Duodenal mucosa (tissue), 2 donors: ENCODE data around the gene SCN4B.

ENCODE experiments used
- H3K27ac ChIP-seq: one replicate; pipeline ENCODE4 v1.7.0; 2013; ENCODE audit warnings: low read depth, low read length
- H3K27me3 ChIP-seq, 2 donors: one replicate each; pipeline ENCODE4 v1.7.0; 2013; ENCODE audit warnings: low read length in 2 of 2, control low read depth in 1 of 2; ENCODE audit not compliant: insufficient read depth in 2 of 2, control insufficient read depth in 1 of 2
- H3K36me3 ChIP-seq, 2 donors: one replicate each; pipeline ENCODE4 v1.7.0; 2013; ENCODE audit warnings: low read length in 2 of 2, control low read depth in 1 of 2; ENCODE audit not compliant: insufficient read depth in 2 of 2, control insufficient read depth in 1 of 2
- H3K4me1 ChIP-seq, 2 donors: one replicate each; pipeline ENCODE4 v1.7.0; 2013; ENCODE audit warnings: low read length in 2 of 2, control low read depth in 1 of 2; ENCODE audit not compliant: insufficient read depth in 2 of 2, control insufficient read depth in 1 of 2
- H3K4me3 ChIP-seq, 2 donors: one replicate each; pipeline ENCODE4 v1.7.0; 2013; ENCODE audit warnings: low read length in 2 of 2, low read depth in 1 of 2
- H3K9ac ChIP-seq, 2 donors: one replicate each; pipeline ENCODE4 v1.7.0; 2013; ENCODE audit warnings: low read length in 2 of 2, low read depth in 1 of 2
- H3K9me3 ChIP-seq, 2 donors: one replicate each; pipeline ENCODE4 v1.7.0; 2013; ENCODE audit warnings: low read length in 2 of 2, control low read depth in 1 of 2; ENCODE audit not compliant: control insufficient read depth in 1 of 2

SCN4B gene

DNA sequence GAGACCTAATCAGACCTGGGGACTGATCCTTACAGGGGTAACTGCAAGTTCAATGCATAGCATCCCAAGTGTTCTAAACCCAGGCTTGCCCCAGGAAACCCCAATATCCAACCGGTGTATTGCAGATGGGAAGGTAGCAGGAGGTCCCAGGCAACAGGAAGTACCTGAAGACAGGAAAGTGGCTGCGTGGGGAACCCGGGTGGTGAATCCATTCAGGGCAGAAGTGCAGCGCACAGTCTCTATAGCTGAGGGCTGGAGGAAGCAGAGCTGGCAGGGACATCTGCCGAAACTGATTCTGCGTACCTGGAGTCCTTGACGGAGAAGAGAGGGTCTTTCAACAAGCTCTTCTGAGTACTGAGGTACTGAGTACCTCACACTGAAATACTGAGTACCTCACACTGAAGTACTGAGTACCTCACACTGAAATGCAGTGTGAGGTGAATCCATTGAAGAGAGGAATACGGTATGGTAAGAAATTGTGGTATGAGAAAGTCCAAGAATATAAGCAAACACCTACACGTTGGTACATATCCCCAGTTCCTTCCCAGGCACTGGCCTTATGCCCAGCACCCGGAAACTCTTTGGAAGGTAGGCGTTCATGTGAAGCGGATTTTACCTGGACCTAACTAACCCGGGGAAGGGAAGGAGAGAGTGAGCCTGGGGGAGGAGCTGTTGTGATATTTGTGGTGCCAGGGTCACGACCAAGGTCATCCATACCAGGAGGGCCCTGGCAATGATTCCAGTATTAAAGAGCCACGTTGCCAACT, 20.1 kb downstream of the SCN4B start:
- Histone ChIP-seq H3K27me3 (no peaks in the 10 kb centered on the region), H3K36me3 (no peaks in the 10 kb centered on the region), H3K4me3 (no peak overlapping the region), H3K27ac (no peak overlapping the region), H3K9me3 (no peaks in the 10 kb centered on the region), H3K9ac (no peak overlapping the region), H3K4me1 (no peaks in the 10 kb centered on the region)

DNA sequence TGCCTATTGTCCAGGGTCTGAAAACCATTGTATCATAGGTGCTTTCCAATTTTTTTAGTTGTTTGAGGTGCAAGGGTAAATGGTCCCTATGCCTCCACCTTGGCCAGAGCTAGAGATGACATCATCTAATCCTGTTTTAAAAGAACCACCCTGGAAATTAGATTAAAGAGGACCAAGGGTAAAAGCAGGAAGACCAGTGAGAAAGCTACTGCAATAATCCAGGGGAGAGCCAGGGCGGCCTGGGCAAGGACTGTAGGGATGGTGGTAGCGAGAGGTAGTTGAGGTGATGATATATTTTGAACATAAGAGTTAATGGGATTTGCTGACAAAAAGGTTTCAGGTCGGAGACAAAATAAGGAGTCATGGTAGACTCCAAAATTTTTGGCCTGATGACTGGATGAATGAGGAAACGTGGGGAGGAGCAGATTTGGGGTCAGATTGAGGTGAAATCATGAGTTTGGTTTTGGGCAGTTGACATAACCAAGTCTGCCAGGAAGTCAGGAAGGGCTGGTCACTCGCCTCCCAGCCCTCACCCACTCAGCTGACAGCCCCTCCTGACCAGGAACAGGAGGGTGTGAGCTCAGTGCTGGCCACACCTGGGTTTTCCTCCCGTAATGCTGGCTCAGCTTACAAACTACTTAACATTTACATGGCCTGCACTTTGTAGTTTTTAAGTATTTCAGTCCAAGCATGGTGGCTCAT, 23.0 kb downstream of the SCN4B start:
- no peak overlapping the region for H3K9ac ChIP-seq
- H3K27me3 ChIP-seq, result no peaks in the 10 kb centered on the region
- no peak overlapping the region for H3K27ac ChIP-seq
- H3K36me3 ChIP-seq, result peaks cover 0 to 10% of the 10 kb centered on the region in 2 donors
- H3K9me3 ChIP-seq, result no peaks in the 10 kb centered on the region
- H3K4me3 ChIP-seq, result no peak overlapping the region
- H3K4me1 ChIP-seq, result no peaks in the 10 kb centered on the region

DNA sequence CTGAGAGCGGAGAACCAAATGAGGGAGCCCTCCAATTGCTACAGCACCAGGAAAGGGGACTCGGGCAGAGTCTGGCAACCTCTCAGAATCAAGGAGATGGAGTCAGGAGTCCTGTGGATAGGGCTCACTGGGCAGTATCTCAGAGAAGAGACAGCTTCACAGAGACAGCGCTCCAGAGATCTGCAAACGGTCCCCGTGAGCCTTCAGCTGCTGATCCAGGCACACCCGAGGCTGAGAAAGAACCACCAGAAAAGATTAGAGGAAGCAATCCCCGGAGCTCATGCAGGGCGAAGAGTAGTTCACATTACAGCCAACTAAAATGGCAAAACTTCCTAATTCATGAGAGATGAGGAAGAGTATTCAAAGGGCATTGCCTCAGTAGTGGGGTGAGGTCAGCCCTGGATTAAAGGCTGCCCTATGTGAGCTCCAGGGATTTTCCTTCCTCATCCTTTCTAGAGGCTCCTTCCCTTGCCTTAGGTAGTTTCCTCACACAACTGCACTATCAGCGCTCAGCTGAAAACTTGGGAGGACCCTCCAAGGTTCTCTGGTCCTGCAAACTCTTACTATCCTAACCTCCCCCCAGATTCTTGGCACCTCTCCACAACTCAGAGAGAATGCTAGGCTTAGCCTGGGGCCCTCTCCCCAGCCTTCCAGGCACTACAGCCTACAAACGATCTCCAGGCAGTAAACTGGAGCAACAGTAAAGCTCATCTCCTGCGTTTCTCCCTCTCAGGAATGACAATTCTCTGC, 23.7 kb downstream of the SCN4B start:
- no peaks in the 10 kb centered on the region for H3K27me3 ChIP-seq
- no peaks in the 10 kb centered on the region for H3K4me1 ChIP-seq
- H3K9ac ChIP-seq, result no peak overlapping the region
- no peaks in the 10 kb centered on the region for H3K9me3 ChIP-seq
- H3K4me3 ChIP-seq, result no peak overlapping the region
- H3K36me3 ChIP-seq, result peaks cover 0 to 10% of the 10 kb centered on the region in 2 donors
- H3K27ac ChIP-seq, result no peak overlapping the region

DNA sequence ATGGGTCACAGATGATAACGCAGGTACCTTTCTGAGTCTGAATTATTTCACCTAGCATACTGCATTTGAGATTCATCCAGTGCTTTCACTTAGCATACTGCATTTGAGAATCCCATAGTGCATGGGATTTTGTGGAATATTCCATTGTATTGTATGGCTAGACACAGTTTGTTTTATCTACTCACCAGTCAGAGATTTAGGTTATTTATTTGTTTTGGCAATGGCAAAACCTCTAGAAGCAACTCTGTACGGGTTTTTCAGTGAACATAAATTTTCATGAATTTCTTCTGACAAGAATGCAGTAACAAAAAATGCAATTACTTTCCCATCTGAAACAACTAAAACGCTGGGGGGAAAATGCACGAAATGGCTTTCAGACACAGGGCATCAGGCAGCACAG, 24.3 kb downstream of the SCN4B start:
- Histone ChIP-seq H3K27ac (no peak overlapping the region), H3K36me3 (peaks cover 0 to 10% of the 10 kb centered on the region in 2 donors), H3K9ac (no peak overlapping the region), H3K9me3 (no peaks in the 10 kb centered on the region), H3K4me3 (no peak overlapping the region), H3K4me1 (no peaks in the 10 kb centered on the region), H3K27me3 (no peaks in the 10 kb centered on the region)

DNA sequence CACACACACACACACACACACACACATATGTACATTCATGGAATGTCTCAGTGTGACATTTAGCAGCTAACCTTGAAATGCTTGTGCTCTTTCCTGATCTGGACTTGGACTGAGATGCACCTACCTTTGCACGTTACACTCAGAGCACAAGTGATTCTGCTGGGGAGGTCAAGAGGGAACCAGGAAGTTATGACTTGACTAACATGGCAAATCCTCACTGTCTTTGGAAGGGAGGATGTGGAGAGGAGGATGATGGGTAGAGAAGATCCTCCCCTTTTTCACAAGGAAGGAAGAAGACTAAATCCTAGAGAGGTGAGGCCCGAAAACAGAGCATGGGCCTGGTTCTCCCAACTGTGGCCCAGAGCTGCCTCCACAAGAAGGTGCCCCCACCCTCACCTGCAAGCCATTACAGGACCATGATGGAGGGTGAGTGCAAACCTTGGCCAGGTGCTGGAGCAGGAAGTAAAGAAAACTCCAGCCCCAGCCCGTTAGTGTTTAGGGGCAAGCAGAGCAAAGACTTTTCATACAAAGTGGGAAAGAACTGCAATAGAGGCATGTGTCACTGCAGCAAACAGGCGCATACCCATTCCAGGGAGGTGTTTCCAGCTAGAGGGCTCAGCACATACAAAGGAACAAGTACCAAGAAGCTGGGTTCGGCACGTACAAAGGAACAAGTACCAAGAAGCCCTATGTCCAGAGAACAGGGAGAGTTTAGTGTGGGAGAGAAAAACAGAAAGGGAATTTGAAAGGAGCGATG, 26.4 kb downstream of the SCN4B start:
- no peak overlapping the region for H3K4me3 ChIP-seq
- no peak overlapping the region for H3K9ac ChIP-seq
- H3K27me3 ChIP-seq, result no peaks in the 10 kb centered on the region
- no peak overlapping the region for H3K27ac ChIP-seq
- H3K36me3 ChIP-seq, result peaks cover 0 to 15% of the 10 kb centered on the region in 2 donors
- H3K4me1 ChIP-seq, result no peaks in the 10 kb centered on the region
- H3K9me3 ChIP-seq, result no peaks in the 10 kb centered on the region

DNA sequence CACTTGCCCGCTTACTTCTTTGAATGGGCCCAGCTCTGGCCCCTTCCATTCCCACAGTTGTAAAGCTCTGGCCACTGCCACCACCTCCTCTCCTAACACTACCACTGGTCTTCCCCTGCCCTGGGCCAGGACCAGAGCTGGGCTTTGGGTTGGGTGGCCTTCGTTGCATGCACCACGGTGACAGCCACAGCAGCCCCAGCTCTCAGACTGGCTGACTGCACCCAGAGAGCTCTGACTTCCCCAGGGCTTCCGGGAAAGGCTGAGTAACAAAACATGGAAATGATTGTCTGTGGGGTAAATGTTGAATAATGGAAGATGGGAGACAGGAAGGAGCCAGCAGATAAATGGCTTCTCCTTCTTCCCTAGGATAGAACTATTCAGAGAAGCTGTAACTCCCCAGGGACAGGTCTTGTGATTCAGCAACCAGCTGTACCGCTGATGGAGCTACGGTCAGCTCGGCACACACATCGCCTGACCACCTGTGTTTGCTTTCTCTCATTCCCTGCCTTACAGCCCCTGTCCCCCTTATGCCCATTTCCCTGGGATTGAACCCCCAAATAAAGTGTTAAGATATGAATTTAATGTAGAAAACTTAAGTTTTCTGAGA, 27.6 kb downstream of the SCN4B start:
- H3K9me3 ChIP-seq, result no peaks in the 10 kb centered on the region
- no peaks in the 10 kb centered on the region for H3K27me3 ChIP-seq
- H3K9ac ChIP-seq, result no peak overlapping the region
- H3K27ac ChIP-seq, result no peak overlapping the region
- no peak overlapping the region for H3K4me3 ChIP-seq
- H3K36me3 ChIP-seq, result peaks cover under 1 to 22% of the 10 kb centered on the region in 2 donors
- H3K4me1 ChIP-seq, result no peaks in the 10 kb centered on the region

DNA sequence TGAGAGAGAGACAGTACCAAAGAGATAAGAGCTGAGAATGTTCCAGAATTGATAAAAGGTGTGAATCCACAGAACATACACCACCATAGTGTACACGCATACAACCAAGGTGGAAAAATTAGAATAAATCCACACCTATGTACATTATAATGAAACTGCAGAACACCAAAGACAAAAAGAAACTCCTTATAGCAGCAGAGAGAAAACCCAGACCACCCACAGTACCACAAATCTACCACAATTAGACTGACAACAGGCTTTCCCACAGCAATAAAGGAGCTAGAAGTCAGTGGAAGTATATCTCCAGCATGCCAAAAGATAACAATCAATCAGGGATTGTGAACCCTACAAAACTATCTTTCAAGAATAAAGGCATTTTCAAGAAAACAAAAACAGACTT, 31.8 kb downstream of the SCN4B start:
- H3K9me3 ChIP-seq, result no peaks in the 10 kb centered on the region
- H3K4me1 ChIP-seq, result no peaks in the 10 kb centered on the region
- no peak overlapping the region for H3K4me3 ChIP-seq
- H3K9ac ChIP-seq, result no peak overlapping the region
- H3K27me3 ChIP-seq, result peaks cover 0 to 4% of the 10 kb centered on the region in 2 donors
- no peak overlapping the region for H3K27ac ChIP-seq
- peaks cover 9 to 46% of the 10 kb centered on the region in 2 donors for H3K36me3 ChIP-seq

DNA sequence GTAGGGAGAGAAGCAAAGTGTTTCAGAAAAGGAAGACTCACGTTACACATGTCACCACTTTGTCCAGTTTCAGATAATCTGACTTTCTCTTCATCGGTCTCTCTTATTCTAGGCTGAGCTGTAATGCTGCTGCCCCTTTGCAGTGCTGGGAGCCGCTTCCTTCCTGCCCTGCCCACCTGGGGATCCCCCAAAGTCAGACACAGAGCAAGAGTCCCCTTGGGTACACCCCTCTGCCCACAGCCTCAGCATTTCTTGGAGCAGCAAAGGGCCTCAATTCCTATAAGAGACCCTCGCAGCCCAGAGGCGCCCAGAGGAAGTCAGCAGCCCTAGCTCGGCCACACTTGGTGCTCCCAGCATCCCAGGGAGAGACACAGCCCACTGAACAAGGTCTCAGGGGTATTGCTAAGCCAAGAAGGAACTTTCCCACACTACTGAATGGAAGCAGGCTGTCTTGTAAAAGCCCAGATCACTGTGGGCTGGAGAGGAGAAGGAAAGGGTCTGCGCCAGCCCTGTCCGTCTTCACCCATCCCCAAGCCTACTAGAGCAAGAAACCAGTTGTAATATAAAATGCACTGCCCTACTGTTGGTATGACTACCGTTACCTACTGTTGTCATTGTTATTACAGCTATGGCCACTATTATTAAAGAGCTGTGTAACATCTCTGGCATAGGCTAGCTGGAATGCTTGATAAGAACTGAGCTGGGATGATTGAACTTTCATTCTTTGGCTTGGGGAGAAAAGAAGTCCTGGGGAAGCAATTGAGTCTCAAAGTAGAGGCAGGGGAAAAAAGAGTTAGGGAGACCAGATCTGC, 34.6 kb downstream of the SCN4B start:
- Histone ChIP-seq H3K27me3 (peaks cover 0 to 4% of the 10 kb centered on the region in 2 donors), H3K4me1 (no peaks in the 10 kb centered on the region), H3K9me3 (no peaks in the 10 kb centered on the region), H3K9ac (no peak overlapping the region), H3K36me3 (peaks cover 13 to 61% of the 10 kb centered on the region in 2 donors), H3K27ac (no peak overlapping the region), H3K4me3 (no peak overlapping the region)

DNA sequence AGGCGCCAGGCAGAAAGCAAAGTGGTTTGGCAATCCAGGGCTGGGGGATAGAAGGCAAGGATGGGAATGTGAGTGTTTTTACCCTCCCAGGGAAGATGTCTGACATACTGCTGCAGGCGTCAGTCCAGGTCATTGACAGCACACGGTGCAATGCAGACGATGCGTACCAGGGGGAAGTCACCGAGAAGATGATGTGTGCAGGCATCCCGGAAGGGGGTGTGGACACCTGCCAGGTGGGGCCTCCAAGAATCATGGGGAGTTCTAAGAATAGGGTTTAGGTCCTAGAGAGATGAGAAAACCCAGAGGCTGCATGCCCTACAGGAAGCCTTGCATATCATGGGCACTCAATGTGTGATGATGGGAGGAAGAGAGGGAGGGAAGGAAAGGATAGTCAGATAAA, 37.6 kb downstream of the SCN4B start:
- H3K36me3 ChIP-seq, result peaks cover 21 to 58% of the 10 kb centered on the region in 2 donors

More for the DNA sequence above, 37.6 kb downstream of the SCN4B start:
- H3K4me1 ChIP-seq, result peaks cover 3 to 6% of the 10 kb centered on the region in 2 donors
- H3K27me3 ChIP-seq, result peaks cover 0 to 4% of the 10 kb centered on the region in 2 donors
- no peak overlapping the region for H3K27ac ChIP-seq
- H3K9me3 ChIP-seq, result no peaks in the 10 kb centered on the region
- no peak overlapping the region for H3K9ac ChIP-seq
- H3K4me3 ChIP-seq, result no peak overlapping the region
